Ovary (tissue), 3 donors: ENCODE results near the gene C2orf68.

Source experiments
- POLR2A ChIP-seq: fragments of 450-650 bp; IDR thresholded peaks from one replicate; pipeline ENCODE4 v1.6.1; 2017; ENCODE audit warnings: antibody characterized with exemption, mild to moderate bottlenecking, moderate library complexity
- TF ChIP-seq, protein P1 (sequence below), 3 donors: fragments of 450-650 bp in 2 of 3; fragments of 200-600 bp in 1 of 3; IDR thresholded peaks; one replicate each; pipeline versions ENCODE4 v1.5.1 to v1.8.0; 2016 to 2022; ENCODE audit warnings: antibody characterized with exemption in 3 of 3, mild to moderate bottlenecking in 1 of 3
- donor health status: DM: no; HTN: no; CAD: no.

DNA sequence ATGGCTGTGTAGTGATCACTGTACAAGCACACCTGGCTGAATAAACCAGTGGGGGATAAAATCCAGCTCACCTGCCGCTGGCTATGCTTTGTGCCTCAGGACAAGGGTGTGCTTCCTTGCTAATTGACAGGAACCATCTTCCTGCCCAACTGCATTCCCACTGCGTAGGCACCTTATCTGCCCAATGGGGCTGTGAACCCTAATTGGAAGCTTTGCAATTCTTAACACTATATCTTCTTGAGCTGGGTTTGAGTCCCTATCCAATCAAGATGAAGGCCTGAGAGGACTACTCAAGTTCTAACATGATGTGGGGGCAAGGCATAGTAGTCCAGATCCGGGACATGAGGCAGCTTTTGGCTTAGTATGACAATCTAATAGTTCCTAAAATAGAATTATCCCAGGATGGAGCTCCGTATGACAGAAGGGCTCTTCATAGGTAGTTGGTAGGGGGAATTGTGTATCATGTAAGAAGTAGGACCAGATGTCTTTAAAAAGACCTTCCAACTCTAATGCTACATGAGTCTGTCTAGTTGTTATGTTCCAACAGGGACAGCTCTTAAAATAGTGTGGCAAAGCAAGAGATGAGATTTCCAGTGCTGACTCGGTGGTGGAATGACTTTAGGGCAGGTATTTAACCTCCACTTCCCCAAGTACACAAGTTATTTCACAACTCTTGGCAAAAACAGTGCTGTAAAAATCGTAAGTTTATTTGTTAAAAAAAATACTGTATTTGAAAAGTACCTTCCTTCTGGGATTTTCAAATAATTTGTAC lies 7.1 kb downstream of the C2orf68 start:
- TF ChIP-seq, protein P1, sequence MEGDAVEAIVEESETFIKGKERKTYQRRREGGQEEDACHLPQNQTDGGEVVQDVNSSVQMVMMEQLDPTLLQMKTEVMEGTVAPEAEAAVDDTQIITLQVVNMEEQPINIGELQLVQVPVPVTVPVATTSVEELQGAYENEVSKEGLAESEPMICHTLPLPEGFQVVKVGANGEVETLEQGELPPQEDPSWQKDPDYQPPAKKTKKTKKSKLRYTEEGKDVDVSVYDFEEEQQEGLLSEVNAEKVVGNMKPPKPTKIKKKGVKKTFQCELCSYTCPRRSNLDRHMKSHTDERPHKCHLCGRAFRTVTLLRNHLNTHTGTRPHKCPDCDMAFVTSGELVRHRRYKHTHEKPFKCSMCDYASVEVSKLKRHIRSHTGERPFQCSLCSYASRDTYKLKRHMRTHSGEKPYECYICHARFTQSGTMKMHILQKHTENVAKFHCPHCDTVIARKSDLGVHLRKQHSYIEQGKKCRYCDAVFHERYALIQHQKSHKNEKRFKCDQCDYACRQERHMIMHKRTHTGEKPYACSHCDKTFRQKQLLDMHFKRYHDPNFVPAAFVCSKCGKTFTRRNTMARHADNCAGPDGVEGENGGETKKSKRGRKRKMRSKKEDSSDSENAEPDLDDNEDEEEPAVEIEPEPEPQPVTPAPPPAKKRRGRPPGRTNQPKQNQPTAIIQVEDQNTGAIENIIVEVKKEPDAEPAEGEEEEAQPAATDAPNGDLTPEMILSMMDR (IDR thresholded peaks at IDR 0.05), result no peak
- TF ChIP-seq POLR2A, result no peak
